ENCODE measurements around the gene LANCL3. TPM values are rescaled to one million over a fixed set of nuclear protein-coding genes. Genes with fewer than 3 reads are reported as not detected.

The LANCL3 gene
- total RNA-seq, 1 experiment from 2014 or later = 0.26 TPM

GRCh38 chrX:37712458-37712857 is 141.0 kb downstream of the LANCL3 start:
- H3K27me3 Mint-ChIP-seq (ENCODE audit: low read depth) = no peaks in the 10 kb centered on the region; the same call in 1 of the 2 replicates
- no peak overlapping the region for H3K4me2 ChIP-seq (ENCODE audit: insufficient read depth, insufficient read length, low read length)
- H2BK120ac ChIP-seq (ENCODE audit: low read depth, low read length, poor library complexity, severe bottlenecking) = no peak overlapping the region
- no peak overlapping the region for H2BK15ac ChIP-seq (ENCODE audit: low read depth, low read length)
- no peaks in the 10 kb centered on the region for H3K79me1 ChIP-seq (ENCODE audit: insufficient read depth, low read depth, low read length, poor library complexity, severe bottlenecking)
- H4K5ac ChIP-seq (ENCODE audit: insufficient read length, low read depth, low read length) = no peak overlapping the region
- no peak overlapping the region for H3K27ac ChIP-seq (ENCODE audit: insufficient read length, low read depth, low read length)
- H4K20me1 ChIP-seq (ENCODE audit: control insufficient read depth, insufficient read depth, insufficient read length) = no peaks in the 10 kb centered on the region
- no peak overlapping the region for H3K56ac ChIP-seq (ENCODE audit: insufficient read length, low read depth, low read length)
- H2BK5ac ChIP-seq (ENCODE audit: insufficient read length, low read length) = no peak overlapping the region
- H3T11ph ChIP-seq (ENCODE audit: low read length) = no peak overlapping the region
- no peak overlapping the region for H3K14ac ChIP-seq (ENCODE audit: insufficient read depth, low read length)
- H3K4me3 Mint-ChIP-seq = no peak overlapping the region
- peaks cover 2 to 11% (median 6%) of the 10 kb centered on the region in 3 experiments; a peak in 3 of 7 replicates for H3K36me3 Mint-ChIP-seq (ENCODE audit: insufficient read depth in 1 of 3, low read depth in 3 of 3)
- H3K23me2 ChIP-seq (ENCODE audit: insufficient read length, low read depth, low read length, poor library complexity, severe bottlenecking) = no peaks in the 10 kb centered on the region
- no peak overlapping the region for H3K9ac ChIP-seq (ENCODE audit: extremely low read depth, insufficient read length, low read length)
- H3K27me3 ChIP-seq (ENCODE audit: insufficient read depth, low read length) = no peaks in the 10 kb centered on the region
- no peaks in the 10 kb centered on the region for H3K79me2 ChIP-seq (ENCODE audit: insufficient read depth, low read length)
- no peak overlapping the region for H2BK12ac ChIP-seq (ENCODE audit: insufficient read length, low read depth, low read length)
- H3K9me3 ChIP-seq (ENCODE audit: control insufficient read depth, low read depth, low read length) = no peaks in the 10 kb centered on the region
- H4K91ac ChIP-seq (ENCODE audit: insufficient read length, low read depth, low read length) = no peak overlapping the region
- H3K23ac ChIP-seq (ENCODE audit: insufficient read length, low read depth, low read length) = no peak overlapping the region
- peaks cover 50 to 60% of the 10 kb centered on the region in 2 experiments for H3K9me3 Mint-ChIP-seq
- WGBS (ENCODE audit: extremely low coverage, insufficient read length, low lambda C conversion rate) = no CpG with 5 or more reads among the region's 3 CpGs
- H3K27ac Mint-ChIP-seq = no peak overlapping the region
- no peak for DNase-seq
- TF ChIP-seq, protein P1, sequence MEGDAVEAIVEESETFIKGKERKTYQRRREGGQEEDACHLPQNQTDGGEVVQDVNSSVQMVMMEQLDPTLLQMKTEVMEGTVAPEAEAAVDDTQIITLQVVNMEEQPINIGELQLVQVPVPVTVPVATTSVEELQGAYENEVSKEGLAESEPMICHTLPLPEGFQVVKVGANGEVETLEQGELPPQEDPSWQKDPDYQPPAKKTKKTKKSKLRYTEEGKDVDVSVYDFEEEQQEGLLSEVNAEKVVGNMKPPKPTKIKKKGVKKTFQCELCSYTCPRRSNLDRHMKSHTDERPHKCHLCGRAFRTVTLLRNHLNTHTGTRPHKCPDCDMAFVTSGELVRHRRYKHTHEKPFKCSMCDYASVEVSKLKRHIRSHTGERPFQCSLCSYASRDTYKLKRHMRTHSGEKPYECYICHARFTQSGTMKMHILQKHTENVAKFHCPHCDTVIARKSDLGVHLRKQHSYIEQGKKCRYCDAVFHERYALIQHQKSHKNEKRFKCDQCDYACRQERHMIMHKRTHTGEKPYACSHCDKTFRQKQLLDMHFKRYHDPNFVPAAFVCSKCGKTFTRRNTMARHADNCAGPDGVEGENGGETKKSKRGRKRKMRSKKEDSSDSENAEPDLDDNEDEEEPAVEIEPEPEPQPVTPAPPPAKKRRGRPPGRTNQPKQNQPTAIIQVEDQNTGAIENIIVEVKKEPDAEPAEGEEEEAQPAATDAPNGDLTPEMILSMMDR (conservative IDR thresholded peaks at IDR 0.05) = no peak
- no peaks in the 10 kb centered on the region for H3K4me1 ChIP-seq (ENCODE audit: insufficient read depth, low read length)
- H3K4ac ChIP-seq (ENCODE audit: low read depth, low read length) = no peak overlapping the region
- H2AK5ac ChIP-seq (ENCODE audit: insufficient read length, low read length) = no peak overlapping the region
- H3K18ac ChIP-seq (ENCODE audit: insufficient read length, low read depth, low read length) = no peak overlapping the region
- H4K8ac ChIP-seq (replicated peaks; ENCODE audit: insufficient read length, low read depth, low read length) = no peak overlapping the region
- H3K4me1 Mint-ChIP-seq = no peaks in the 10 kb centered on the region
- no peak overlapping the region for H2AFZ ChIP-seq (ENCODE audit: low read length)
- no peak overlapping the region for H2BK20ac ChIP-seq (ENCODE audit: low read depth, low read length, poor library complexity, severe bottlenecking)
